Natural killer cell treated with Interleukin-12 subunit alpha and Interleukin-12 subunit beta and Interleukin-15 and Interleukin-18, amount 100 ng/mL, for 72 hours (primary cell): ENCODE measurements around the gene SPECC1. TPM values are rescaled to one million over a fixed set of nuclear protein-coding genes. Genes with fewer than 3 reads are reported as not detected.
"Not testable (repeated sequence)": the region's sequence is repeated elsewhere in the genome, so short reads cannot be mapped to it uniquely, and the experiment has no call there.

Source experiments
- ATAC-seq, 2 donors: fragments of 150-1000 bp; cut with Tn5 transposase in 1 of 2; sonication (Bioruptor Pico), chemical (Tn5 transposase) in 1 of 2; 2 replicates each; pipeline ENCODE4 v1.10.0; 2021
- DNase-seq: peaks from one replicate; pipeline ENCODE4 v3.0.0; 2022; ENCODE audit warnings: low spot score
- H3K27ac Mint-ChIP-seq, 2 donors: 1 replicate in 1 of 2; 2 replicates in 1 of 2; pipeline ENCODE4 v1.8.0; 2022; ENCODE audit warnings: mixed read lengths in 2 of 2, mild to moderate bottlenecking in 1 of 2, moderate library complexity in 1 of 2
- H3K27me3 Mint-ChIP-seq, 2 donors: 1 replicate in 1 of 2; 2 replicates in 1 of 2; pipeline ENCODE4 v1.8.0; 2022; ENCODE audit warnings: mixed read lengths in 2 of 2
- H3K36me3 Mint-ChIP-seq: one replicate; pipeline ENCODE4 v1.8.0; 2022; ENCODE audit warnings: mixed read lengths
- H3K4me1 Mint-ChIP-seq, 2 donors: 1 replicate in 1 of 2; 2 replicates in 1 of 2; pipeline ENCODE4 v1.8.0; 2022; ENCODE audit warnings: low read depth in 2 of 2, mixed read lengths in 2 of 2, mild to moderate bottlenecking in 1 of 2
- H3K4me3 Mint-ChIP-seq: one replicate; pipeline ENCODE4 v1.8.0; 2022; ENCODE audit warnings: mixed read lengths
- H3K9me3 Mint-ChIP-seq: 2 replicates; pipeline ENCODE4 v1.8.0; 2022; ENCODE audit warnings: mixed read lengths
- total RNA-seq, 2 donors: library from RNA; stranded (reverse); gene quantifications; one replicate each; pipeline ENCODE4 v1.2.3, GENCODE V29; 2022

Gene SPECC1
- total RNA-seq, 2 donors from 2014 or later, result 27.6 to 28.1 TPM

DNA sequence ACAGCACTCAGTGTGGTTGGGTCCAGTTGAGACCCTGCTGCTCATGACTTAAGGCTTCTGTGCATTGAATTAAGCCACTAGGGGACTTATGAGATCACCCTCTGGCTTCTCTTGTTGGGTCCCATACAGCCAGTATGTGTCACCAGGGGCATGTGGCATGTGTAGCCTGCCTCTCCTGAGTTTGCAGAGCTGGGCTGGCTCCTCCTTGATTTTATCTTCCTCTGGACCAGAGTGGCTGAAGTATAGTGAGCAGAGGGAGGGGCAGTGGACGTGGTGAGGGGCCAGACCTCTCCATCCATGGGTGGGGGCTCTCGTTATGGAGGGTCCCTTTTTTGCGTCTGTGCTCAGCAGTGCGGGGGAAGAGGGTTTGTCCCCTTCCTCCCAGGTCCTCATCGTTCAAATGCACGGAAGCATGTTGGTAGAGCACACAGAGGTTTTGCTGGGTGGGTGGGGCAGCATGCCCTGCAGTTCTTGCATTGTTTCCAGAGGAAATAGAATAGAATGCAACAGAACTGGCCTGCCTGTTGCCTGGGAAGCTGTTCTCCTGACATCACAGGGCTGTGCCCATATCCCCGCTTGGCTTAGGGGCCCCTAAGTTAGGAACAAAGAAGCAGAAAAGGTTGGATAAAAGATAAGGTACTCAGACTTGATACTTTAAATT lies 77.4 kb downstream of the SPECC1 start:
- no peak overlapping the region for H3K4me3 Mint-ChIP-seq
- no peak for ATAC-seq
- H3K27ac Mint-ChIP-seq, result peak overlapping the region in 1 of 2 donors; percentile 38
- H3K4me1 Mint-ChIP-seq, result peaks cover 10 to 14% of the 10 kb centered on the region in 2 donors
- H3K27me3 Mint-ChIP-seq, result no peaks in the 10 kb centered on the region
- no peak for DNase-seq
- no peaks in the 10 kb centered on the region for H3K36me3 Mint-ChIP-seq
- H3K9me3 Mint-ChIP-seq, result no peaks in the 10 kb centered on the region

DNA sequence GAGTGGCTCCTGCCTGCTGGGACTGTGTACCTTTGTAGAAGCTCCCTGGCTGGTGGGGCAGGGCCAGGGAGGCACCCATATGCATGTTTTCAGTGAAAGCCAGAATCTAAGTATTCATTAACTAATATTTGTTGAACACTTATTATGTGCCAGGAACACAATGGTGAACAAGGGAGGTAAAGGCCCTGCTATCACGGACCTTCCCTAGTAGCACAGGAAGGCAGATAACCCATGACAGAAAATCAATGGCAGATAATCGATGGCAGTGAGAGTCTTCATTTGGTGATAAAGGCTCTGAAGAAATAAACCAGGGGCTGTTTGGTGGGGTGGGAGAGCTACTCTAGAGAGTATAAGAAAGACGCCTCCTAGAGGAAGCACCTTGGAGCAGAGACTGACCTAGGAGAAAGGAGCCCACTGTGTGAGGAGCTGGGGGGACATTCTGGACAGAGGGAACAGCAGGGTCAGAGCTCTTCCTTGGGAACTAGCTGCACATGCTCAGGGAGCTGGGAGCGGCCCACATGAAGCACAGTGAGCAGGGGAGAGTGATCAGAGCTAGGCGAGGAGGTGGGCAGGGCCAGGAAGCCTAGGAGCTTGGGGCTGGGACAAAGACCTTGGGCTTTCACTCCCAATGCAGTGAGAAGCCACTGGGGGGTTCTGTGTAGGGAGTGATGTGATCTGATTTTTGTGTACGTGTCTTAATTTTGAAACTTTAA lies 78.5 kb downstream of the SPECC1 start:
- no peak for ATAC-seq
- H3K36me3 Mint-ChIP-seq, result no peaks in the 10 kb centered on the region
- peaks cover 14% of the 10 kb centered on the region in 2 donors for H3K4me1 Mint-ChIP-seq
- DNase-seq, result no peak
- H3K27me3 Mint-ChIP-seq, result no peaks in the 10 kb centered on the region
- H3K9me3 Mint-ChIP-seq, result no peaks in the 10 kb centered on the region
- peak overlapping the region in 1 of 2 donors; percentile 60 for H3K27ac Mint-ChIP-seq
- no peak overlapping the region for H3K4me3 Mint-ChIP-seq

DNA sequence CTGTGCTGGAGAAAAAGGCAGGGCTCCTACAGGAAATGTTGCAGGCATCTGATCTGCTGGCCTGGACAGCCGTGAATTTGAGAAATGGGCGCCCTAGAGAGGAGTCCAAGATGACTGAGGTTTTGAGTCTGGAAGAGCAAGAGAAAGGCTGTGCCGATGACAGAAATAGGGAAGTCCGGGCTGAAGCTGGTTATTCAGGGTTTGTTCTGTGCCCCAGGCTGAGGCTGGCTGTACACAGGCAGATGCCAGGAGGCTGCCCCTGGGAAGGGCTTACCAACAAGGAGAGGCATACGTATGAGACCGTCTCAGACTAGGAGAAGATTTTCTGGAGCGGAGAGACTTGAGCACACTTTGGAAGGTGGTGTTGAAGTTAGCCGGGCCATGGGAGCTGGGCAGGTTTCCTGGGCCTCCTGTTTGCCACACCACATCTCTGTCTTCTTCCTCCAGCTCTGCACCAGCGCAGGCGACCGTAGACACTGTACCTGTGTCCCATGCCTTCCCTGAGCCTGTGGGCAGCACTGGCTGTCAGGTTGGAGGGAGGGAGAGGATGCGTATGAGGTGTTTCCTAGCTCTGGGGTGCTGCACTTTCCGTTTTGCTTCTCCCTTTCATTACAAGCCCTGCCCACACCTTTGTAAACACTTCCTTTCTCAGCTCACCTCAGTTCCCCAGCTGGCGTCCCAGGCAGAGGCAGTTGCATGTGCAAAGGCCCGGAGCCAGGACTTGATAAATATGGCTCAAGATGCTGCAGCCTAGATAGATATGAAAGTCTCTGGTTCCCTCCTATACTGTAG lies 80.8 kb downstream of the SPECC1 start:
- no peaks in the 10 kb centered on the region for H3K36me3 Mint-ChIP-seq
- no peaks in the 10 kb centered on the region for H3K27me3 Mint-ChIP-seq
- ATAC-seq (no peak), DNase-seq (no peak)
- H3K9me3 Mint-ChIP-seq, result no peaks in the 10 kb centered on the region
- peaks cover 14 to 17% of the 10 kb centered on the region in 2 donors for H3K4me1 Mint-ChIP-seq
- no peak overlapping the region for H3K27ac Mint-ChIP-seq
- no peak overlapping the region for H3K4me3 Mint-ChIP-seq

DNA sequence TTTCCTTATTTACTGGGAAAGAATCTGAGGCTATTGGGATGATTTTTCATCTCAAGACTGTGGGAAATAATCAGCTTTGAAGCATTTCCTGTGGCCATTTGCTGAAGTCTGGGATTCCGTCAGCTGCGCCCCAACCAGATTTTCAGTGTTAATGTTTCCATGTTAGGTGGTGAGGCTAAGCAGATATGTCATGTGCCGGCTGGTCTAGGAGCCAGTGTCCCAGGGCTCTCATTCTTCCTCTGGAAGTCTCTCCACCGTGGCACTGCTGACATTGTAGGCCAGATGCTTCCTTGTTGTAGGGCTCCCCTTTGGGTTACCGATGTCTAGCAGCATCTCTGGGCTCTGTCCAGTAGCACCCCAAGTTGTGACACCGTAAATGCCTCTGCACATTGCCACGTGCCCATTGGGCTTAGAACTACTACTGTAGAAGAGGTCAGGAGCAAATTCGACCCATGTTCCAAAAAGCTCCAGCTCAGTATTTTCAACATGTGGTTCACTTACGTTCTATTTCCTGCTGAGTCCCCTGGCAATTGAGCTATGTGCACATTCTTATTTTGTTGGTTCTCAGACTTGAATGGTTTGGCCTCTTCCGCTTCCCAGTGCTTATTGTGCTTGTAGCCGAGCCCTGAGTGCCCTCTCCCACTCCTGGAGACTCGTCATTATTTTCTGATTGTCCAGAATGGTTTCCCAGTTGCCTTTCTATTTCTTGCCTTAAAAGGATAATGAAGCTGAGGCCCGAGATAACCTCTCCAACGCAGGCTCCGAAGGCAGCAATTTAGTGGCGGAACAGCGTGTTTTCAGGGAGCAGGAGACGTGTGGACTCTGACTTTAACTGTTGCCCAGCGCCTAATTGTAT lies 82.2 kb downstream of the SPECC1 start:
- Mint-ChIP-seq H3K9me3 (no peaks in the 10 kb centered on the region), H3K4me3 (no peak overlapping the region), H3K27me3 (no peaks in the 10 kb centered on the region), H3K36me3 (no peaks in the 10 kb centered on the region), H3K4me1 (peaks cover 12 to 14% of the 10 kb centered on the region in 2 donors), H3K27ac (no peak overlapping the region)
- DNase-seq (no peak), ATAC-seq (no peak)

DNA sequence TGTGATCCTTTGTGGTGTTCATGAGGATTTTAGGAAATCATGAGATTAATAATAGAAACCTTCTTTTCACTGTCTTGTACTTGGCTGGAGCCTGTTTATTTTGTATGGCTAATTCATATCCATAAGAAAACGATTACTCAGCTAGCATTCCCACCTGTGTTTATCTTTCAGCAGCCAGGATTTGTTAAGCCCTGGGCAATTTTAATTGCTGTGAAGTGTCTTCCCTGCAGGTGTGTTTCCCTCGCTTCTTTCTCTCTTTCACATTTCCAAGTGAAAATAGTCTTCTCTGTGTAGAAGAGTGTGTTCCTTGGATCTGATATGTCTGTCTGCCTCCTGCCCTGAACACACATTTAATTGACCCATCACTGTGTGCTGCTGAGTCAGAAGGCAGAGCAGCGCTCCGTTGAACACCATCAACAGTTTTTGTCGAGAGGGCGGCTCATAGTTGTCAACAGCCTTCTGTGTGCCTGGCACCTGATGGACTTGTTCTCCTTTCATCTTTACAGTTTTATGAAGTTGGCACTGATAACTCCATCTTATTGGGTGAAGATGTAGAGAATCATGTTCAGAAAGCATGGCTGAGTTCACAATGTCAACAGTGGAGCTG lies 83.2 kb downstream of the SPECC1 start:
- ATAC-seq (no peak), DNase-seq (no peak)

DNA sequence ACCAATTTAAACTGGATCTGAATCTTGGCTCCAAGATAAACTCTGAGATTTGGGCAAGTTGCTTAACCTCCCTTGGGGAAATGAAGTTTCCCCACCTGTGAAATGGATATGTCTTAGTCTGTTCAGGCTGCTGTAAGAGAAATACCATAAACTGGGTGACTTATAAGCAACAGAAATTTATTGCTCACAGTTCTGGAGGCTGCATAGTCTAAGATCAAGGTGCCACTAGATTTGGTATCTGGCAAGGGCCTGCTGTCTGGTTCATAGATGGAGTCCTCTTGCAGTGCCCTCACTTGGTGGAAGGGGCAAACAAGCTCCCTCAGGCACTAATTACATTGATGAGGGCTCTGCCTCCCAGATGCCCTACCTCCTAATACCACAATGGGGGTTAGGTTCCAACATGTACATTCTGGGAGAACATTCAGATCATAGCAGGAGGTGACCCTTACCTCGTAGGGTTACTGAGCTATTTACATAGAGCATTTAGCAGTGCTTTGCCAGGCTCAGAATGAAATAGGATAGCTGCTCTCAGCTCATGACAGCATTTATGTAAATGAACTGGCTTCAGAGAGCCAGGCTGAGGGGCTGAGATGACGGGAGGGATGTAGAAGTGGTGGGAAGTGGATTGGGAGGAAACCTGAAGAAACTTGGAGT lies 83.9 kb downstream of the SPECC1 start:
- no peaks in the 10 kb centered on the region for H3K36me3 Mint-ChIP-seq
- peaks cover 7 to 10% of the 10 kb centered on the region in 2 donors for H3K4me1 Mint-ChIP-seq
- ATAC-seq (no peak), DNase-seq (no peak)
- H3K27me3 Mint-ChIP-seq, result no peaks in the 10 kb centered on the region
- no peak overlapping the region for H3K27ac Mint-ChIP-seq
- H3K9me3 Mint-ChIP-seq, result no peaks in the 10 kb centered on the region
- H3K4me3 Mint-ChIP-seq, result no peak overlapping the region

More for the DNA sequence above, 83.2 kb downstream of the SPECC1 start:
- no peaks in the 10 kb centered on the region for H3K36me3 Mint-ChIP-seq
- no peak overlapping the region for H3K27ac Mint-ChIP-seq
- no peaks in the 10 kb centered on the region for H3K9me3 Mint-ChIP-seq
- H3K4me1 Mint-ChIP-seq, result peaks cover 11 to 14% of the 10 kb centered on the region in 2 donors
- H3K4me3 Mint-ChIP-seq, result no peak overlapping the region
- no peaks in the 10 kb centered on the region for H3K27me3 Mint-ChIP-seq

DNA sequence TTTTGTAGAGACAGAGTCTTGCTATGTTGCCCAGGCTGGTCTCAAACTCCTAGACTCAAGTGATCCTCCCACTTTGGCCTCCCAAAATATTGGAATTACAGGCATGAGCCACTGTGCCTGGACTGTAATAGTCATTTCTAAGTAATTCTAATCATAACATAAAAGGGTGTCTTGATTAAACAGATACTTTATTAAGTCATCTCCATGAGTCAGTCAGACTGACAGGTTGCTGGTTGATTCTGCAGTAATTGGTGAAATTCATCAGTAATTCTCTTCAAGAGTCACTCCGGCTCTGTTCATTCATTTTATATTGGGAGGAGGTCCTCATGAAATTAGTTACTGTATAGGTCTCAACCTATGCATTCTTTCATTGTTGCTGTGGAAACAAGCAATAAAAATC lies 85.6 kb downstream of the SPECC1 start:
- no peak for DNase-seq
- H3K27ac Mint-ChIP-seq, result no peak overlapping the region
- no peaks in the 10 kb centered on the region for H3K9me3 Mint-ChIP-seq
- H3K4me3 Mint-ChIP-seq, result no peak overlapping the region
- no peak for ATAC-seq
- H3K36me3 Mint-ChIP-seq, result no peaks in the 10 kb centered on the region
- H3K4me1 Mint-ChIP-seq, result peaks cover 7% of the 10 kb centered on the region in 2 donors
- no peaks in the 10 kb centered on the region for H3K27me3 Mint-ChIP-seq

DNA sequence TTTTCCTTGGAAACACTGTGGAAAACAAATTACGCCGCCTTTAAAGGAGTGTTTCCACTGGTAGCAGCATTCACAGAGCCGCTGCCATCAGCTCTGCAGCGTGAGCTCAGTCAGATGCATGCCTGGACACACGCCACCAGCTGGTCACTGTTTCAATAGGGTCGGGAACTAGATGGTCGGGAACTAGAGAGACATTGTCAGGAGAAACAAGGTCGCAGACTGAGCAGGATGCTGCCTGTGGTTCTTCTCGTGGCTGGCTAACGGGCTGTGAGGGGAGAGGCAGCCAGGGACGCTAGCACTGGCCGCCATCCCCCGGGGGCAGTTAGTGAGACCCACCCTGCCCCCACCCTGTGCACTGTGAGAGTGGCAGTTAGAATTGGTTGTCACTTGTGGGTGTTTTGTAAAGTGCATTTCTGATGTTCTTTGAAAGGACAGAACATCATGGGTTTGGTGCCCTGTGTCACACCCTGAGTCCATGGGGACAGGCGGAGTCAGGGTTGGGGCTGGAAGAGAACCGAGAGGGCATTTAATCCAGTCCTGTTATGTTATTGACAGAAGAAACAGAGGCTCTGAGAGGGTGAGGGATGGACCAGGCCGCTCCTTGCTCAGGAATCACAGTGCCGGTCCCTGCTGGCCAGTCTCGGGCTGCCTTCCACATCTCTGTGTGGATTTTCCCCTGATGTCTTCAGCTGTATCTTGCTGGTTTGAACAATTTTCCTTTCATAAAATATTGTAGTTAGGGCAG lies 86.3 kb downstream of the SPECC1 start:
- H3K27me3 Mint-ChIP-seq, result no peaks in the 10 kb centered on the region
- DNase-seq, result no peak
- peak in 1 of 2 donors; percentile 52 for ATAC-seq

DNA sequence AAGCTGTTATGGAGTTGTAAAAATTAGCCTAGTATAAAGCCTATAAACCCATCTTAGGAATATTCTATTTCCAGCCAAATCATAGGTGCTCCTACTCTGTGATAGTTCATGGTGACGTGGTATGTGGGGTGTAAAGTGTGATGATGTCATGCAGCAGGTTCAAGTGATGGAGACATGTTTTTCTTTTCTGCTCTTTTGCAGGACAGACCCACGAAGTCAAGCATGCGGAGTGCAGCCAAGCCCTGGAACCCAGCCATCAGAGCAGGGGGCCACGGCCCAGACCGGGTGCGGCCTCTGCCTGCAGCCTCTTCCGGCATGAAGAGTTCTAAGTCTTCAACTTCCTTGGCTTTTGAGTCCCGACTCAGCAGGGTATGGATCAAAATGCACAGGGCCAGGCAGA lies 87.3 kb downstream of the SPECC1 start:
- H3K27me3 Mint-ChIP-seq, result no peaks in the 10 kb centered on the region
- no peaks in the 10 kb centered on the region for H3K36me3 Mint-ChIP-seq
- H3K9me3 Mint-ChIP-seq, result no peaks in the 10 kb centered on the region
- DNase-seq (no peak), ATAC-seq (no peak)
- no peak overlapping the region for H3K4me3 Mint-ChIP-seq
- H3K27ac Mint-ChIP-seq, result no peak overlapping the region
- peaks cover 0 to 7% of the 10 kb centered on the region in 2 donors for H3K4me1 Mint-ChIP-seq

More for the DNA sequence above, 86.3 kb downstream of the SPECC1 start:
- Mint-ChIP-seq H3K4me3 (no peak overlapping the region), H3K27ac (no peak overlapping the region), H3K9me3 (no peaks in the 10 kb centered on the region), H3K4me1 (peaks cover 2 to 7% of the 10 kb centered on the region in 2 donors), H3K36me3 (no peaks in the 10 kb centered on the region)

DNA sequence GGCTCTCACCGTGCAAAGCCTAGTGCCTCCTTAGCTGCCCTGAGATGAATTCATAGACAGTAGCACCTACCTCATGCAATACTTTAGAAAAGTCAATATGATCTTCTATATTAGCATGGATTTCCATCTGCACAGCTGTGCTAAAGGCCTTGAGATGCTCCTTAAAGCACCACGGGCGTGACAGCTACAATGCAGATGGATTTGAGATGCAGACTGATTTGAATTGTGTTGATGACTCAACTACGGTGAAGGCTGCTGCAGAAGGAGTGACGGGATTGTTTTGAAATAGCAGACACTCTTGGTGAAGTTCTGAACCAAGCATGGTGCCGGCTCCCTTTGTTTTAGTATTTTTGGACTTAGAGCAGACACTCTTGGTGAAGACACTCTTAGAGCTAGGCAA lies 88.2 kb downstream of the SPECC1 start:
- Mint-ChIP-seq H3K27me3 (no peaks in the 10 kb centered on the region), H3K4me3 (no peak overlapping the region)

DNA sequence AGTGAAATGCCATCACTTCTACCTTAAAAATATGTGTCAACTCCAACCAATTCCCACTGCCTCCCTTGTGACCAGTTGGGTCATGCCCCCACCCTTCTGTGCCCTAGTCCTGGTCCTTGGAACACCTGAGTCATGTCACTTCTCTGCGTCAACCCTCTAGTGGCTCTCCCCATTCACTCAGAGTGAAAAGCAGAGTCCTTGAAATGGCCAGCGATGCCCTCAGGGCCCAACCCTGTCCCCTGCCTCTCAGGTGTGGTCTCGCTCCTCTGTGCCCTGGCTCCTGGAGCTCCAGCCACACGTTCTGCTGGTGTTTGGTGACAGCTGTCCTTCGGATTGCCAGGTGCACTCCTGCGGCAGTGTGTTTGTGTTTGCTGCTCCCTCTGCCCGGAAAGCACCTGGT lies 89.2 kb downstream of the SPECC1 start:
- no peak overlapping the region for H3K27ac Mint-ChIP-seq
- DNase-seq, result no peak
- H3K36me3 Mint-ChIP-seq, result no peaks in the 10 kb centered on the region
- H3K4me1 Mint-ChIP-seq, result peaks cover 0 to 1% of the 10 kb centered on the region in 2 donors
- H3K4me3 Mint-ChIP-seq, result no peak overlapping the region
- H3K9me3 Mint-ChIP-seq, result no peaks in the 10 kb centered on the region
- ATAC-seq, result no peak
- no peaks in the 10 kb centered on the region for H3K27me3 Mint-ChIP-seq

More for the DNA sequence above, 88.2 kb downstream of the SPECC1 start:
- Mint-ChIP-seq H3K27ac (no peak overlapping the region), H3K36me3 (no peaks in the 10 kb centered on the region), H3K4me1 (peaks cover 0 to 7% of the 10 kb centered on the region in 2 donors), H3K9me3 (no peaks in the 10 kb centered on the region)
- ATAC-seq, result no peak
- DNase-seq, result no peak

DNA sequence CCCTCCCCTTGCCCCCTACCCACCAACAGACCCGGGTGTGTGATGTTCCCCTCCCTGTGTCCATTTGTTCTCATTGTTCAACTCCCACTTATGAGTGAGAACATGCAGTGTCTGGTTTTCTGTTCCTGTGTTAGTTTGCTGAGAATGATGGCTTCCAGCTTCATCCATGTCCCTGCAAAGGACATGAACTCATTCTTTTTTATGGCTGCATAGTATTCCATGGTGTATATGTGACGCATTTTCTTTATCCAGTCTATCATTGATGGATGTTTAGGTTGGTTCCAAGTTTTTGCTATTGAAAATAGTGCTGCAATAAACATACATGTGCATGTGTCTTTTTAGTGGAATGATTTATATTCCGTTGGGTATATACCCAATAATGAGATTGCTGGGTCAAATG lies 91.6 kb downstream of the SPECC1 start:
- H3K4me1 Mint-ChIP-seq, H3K27me3 Mint-ChIP-seq, H3K27ac Mint-ChIP-seq, H3K4me3 Mint-ChIP-seq, H3K9me3 Mint-ChIP-seq, DNase-seq, H3K36me3 Mint-ChIP-seq, ATAC-seq: not testable (repeated sequence)
